H1 (cell line): ENCODE results near the gene GDPD4. TPM values are rescaled to one million over a fixed set of nuclear protein-coding genes. Genes with fewer than 3 reads are reported as not detected.
A peak's percentile ranks its signal among the peaks of the same experiment; 100 is the strongest.

Experiments used
- CTCF ChIA-PET: fragments of 300-600 bp; sonication (Branson Sonifier 250); formaldehyde crosslinking; loops from one replicate; lab custom pipeline; 2021; ENCODE audit not compliant: partially characterized antibody; lab: Charles Lee
- POLR2A ChIA-PET: fragments of 300-600 bp; sonication (Branson Sonifier 250); formaldehyde crosslinking; loops from one replicate; lab custom pipeline; 2021; ENCODE audit warnings: inconsistent platforms; ENCODE audit not compliant: partially characterized antibody; lab: Charles Lee
- DNase-seq, 2 experiments: peaks; one replicate each; pipeline versions ENCODE4 v3.0.0 to v3.0.0-alpha.2; 2010 to 2022; ENCODE audit warnings: low spot score in 2 of 2, low read depth in 1 of 2, mixed read lengths in 1 of 2
- FAIRE-seq: peaks from 2 replicates; lab custom pipeline; 2011; peaks lifted over from hg19 to GRCh38; lab: Jason Lieb, UNC
- H2AFZ ChIP-seq: 2 replicates; pipeline ENCODE4 v1.8.1; 2012; ENCODE audit warnings: low read length, inconsistent platforms
- H2AK5ac ChIP-seq: 2 replicates; pipeline ENCODE4 v1.6.1; 2013; ENCODE audit warnings: low read depth, low read length
- H2BK120ac ChIP-seq: replicated peaks from 2 replicates; pipeline ENCODE3; 2013; ENCODE audit warnings: low read depth, low read length, inconsistent platforms
- H2BK12ac ChIP-seq: 2 replicates; pipeline ENCODE4 v1.6.1; 2013; ENCODE audit warnings: low read depth, low read length
- H2BK15ac ChIP-seq: 2 replicates; pipeline ENCODE4 v1.6.1; 2013; ENCODE audit warnings: low read length
- H2BK20ac ChIP-seq: 2 replicates; pipeline ENCODE4 v1.6.1; 2013; ENCODE audit warnings: low read length
- H2BK5ac ChIP-seq: 2 replicates; pipeline ENCODE4 v1.6.1; 2013; ENCODE audit warnings: low read depth, low read length
- H3K14ac ChIP-seq: 2 replicates; pipeline ENCODE4 v1.6.1; 2013; ENCODE audit warnings: inconsistent platforms; ENCODE audit not compliant: insufficient read length
- H3K18ac ChIP-seq: 2 replicates; pipeline ENCODE4 v1.6.1; 2013; ENCODE audit warnings: low read length; ENCODE audit errors: extremely low read depth
- H3K23ac ChIP-seq: 2 replicates; pipeline ENCODE4 v1.6.1; 2013; ENCODE audit warnings: inconsistent platforms; ENCODE audit not compliant: insufficient read length
- H3K23me2 ChIP-seq: 2 replicates; pipeline ENCODE4 v1.6.1; 2013; ENCODE audit warnings: low read depth, low read length
- H3K27ac ChIP-seq: 2 replicates; pipeline ENCODE4 v1.6.1; 2011; ENCODE audit warnings: low read depth, low read length, inconsistent platforms
- H3K27me3 ChIP-seq, 4 experiments: replicated peaks in 1 of 4; 1 replicate in 1 of 4; 2 replicates in 3 of 4; pipeline versions ENCODE4 v1.6.1 to v1.8.1; 2011 to 2013; ENCODE audit warnings: low read length in 3 of 4, mild to moderate bottlenecking in 3 of 4, inconsistent platforms in 2 of 4, mixed read lengths in 2 of 4, moderate library complexity in 1 of 4; ENCODE audit not compliant: control insufficient read depth in 3 of 4, insufficient read depth in 3 of 4; ENCODE audit errors: extremely low read depth in 1 of 4
- H3K36me3 ChIP-seq, 4 experiments: 2 replicates each; pipeline versions ENCODE4 v1.6.1 to v1.8.1; 2011 to 2013; ENCODE audit warnings: mild to moderate bottlenecking in 4 of 4, low read length in 3 of 4, moderate library complexity in 2 of 4, control low read depth in 1 of 4, inconsistent platforms in 1 of 4; ENCODE audit not compliant: insufficient read depth in 4 of 4, control insufficient read depth in 2 of 4
- H3K4ac ChIP-seq: replicated peaks from 2 replicates; pipeline ENCODE3; 2013; ENCODE audit warnings: low read length, low read depth, mixed read lengths, inconsistent platforms; ENCODE audit not compliant: insufficient read length
- H3K4me1 ChIP-seq, 4 experiments: replicated peaks in 1 of 4; 1 replicate in 1 of 4; 2 replicates in 3 of 4; pipeline versions ENCODE4 v1.6.1 to v1.8.1; 2011 to 2013; ENCODE audit warnings: low read length in 3 of 4, inconsistent platforms in 2 of 4, mixed read lengths in 1 of 4; ENCODE audit not compliant: insufficient read depth in 4 of 4, control insufficient read depth in 3 of 4
- H3K4me2 ChIP-seq, 2 experiments: 2 replicates each; pipeline versions ENCODE4 v1.6.1 to v1.8.1; 2011 to 2013; ENCODE audit warnings: low read depth in 2 of 2, low read length in 2 of 2, control low read depth in 1 of 2, inconsistent platforms in 1 of 2, mild to moderate bottlenecking in 1 of 2; ENCODE audit not compliant: insufficient read depth in 1 of 2
- H3K4me3 ChIP-seq, 4 experiments: fragments of 200-600, 300-600 bp in 1 of 4; sonication (generic), shearing (Covaris generic), sonication (Bioruptor Twin) in 1 of 4; 2 replicates each; pipeline versions ENCODE4 v1.5.1 to v1.8.1; 2011 to 2016; ENCODE audit warnings: low read length in 4 of 4, low read depth in 3 of 4, control low read depth in 2 of 4, inconsistent platforms in 2 of 4, mild to moderate bottlenecking in 2 of 4, mixed read lengths in 1 of 4, moderate library complexity in 1 of 4; ENCODE audit not compliant: insufficient read depth in 2 of 4; ENCODE audit errors: extremely low read depth in 1 of 4
- H3K56ac ChIP-seq: replicated peaks from 2 replicates; pipeline ENCODE3; 2013; ENCODE audit warnings: low read depth, mild to moderate bottlenecking, mixed read lengths, low read length, inconsistent platforms; ENCODE audit not compliant: insufficient read length
- H3K79me1 ChIP-seq: 2 replicates; pipeline ENCODE4 v1.6.1; 2013; ENCODE audit warnings: low read depth, low read length, control low read depth
- H3K79me2 ChIP-seq, 2 experiments: 2 replicates each; pipeline versions ENCODE4 v1.6.1 to v1.8.1; 2012 to 2013; ENCODE audit warnings: low read length in 2 of 2, mild to moderate bottlenecking in 2 of 2, inconsistent platforms in 1 of 2; ENCODE audit not compliant: insufficient read depth in 2 of 2, control insufficient read depth in 1 of 2
- H3K9ac ChIP-seq, 4 experiments: replicated peaks in 1 of 4; 1 replicate in 1 of 4; 2 replicates in 3 of 4; pipeline versions ENCODE4 v1.6.1 to v1.8.1; 2011 to 2013; ENCODE audit warnings: low read depth in 3 of 4, low read length in 3 of 4, control low read depth in 2 of 4, mild to moderate bottlenecking in 2 of 4, moderate library complexity in 2 of 4, inconsistent platforms in 1 of 4; ENCODE audit errors: extremely low read depth in 1 of 4
- H3K9me3 ChIP-seq, 2 experiments: 2 replicates each; pipeline versions ENCODE4 v1.6.1 to v1.8.1; 2012 to 2013; ENCODE audit warnings: mild to moderate bottlenecking in 2 of 2, moderate library complexity in 2 of 2, control low read depth in 1 of 2, inconsistent platforms in 1 of 2, low read depth in 1 of 2, low read length in 1 of 2, mixed read lengths in 1 of 2; ENCODE audit not compliant: insufficient read depth in 2 of 2
- H4K20me1 ChIP-seq, 2 experiments: replicated peaks in 1 of 2; 2 replicates each; pipeline versions ENCODE3 to v1.8.1; 2011 to 2013; ENCODE audit warnings: inconsistent platforms in 2 of 2, low read length in 2 of 2, mild to moderate bottlenecking in 1 of 2; ENCODE audit not compliant: insufficient read depth in 2 of 2, control insufficient read depth in 1 of 2
- H4K5ac ChIP-seq: 2 replicates; pipeline ENCODE4 v1.6.1; 2013; ENCODE audit warnings: low read length, low read depth, mixed read lengths, inconsistent platforms; ENCODE audit not compliant: insufficient read length
- H4K8ac ChIP-seq: 2 replicates; pipeline ENCODE4 v1.8.0; 2013; ENCODE audit warnings: mild to moderate bottlenecking, moderate library complexity, low read length, inconsistent platforms; ENCODE audit not compliant: insufficient read depth; ENCODE audit errors: extremely low read depth
- H4K91ac ChIP-seq: replicated peaks from 2 replicates; pipeline ENCODE3; 2013; ENCODE audit warnings: low read length, mixed read lengths, inconsistent platforms; ENCODE audit not compliant: insufficient read length
- ASH2L ChIP-seq: fragments of 200-600, 300-600 bp; sonication (generic); IDR thresholded peaks from one replicate; pipeline ENCODE4 v1.7.1; 2017; ENCODE audit warnings: low read length
- JUND ChIP-seq: IDR thresholded peaks from 2 replicates; pipeline ENCODE4 v1.6.1; 2011; ENCODE audit warnings: mild to moderate bottlenecking, improper control_type of control experiment, low read length
- MAX ChIP-seq: IDR thresholded peaks from 2 replicates; pipeline ENCODE4 v1.6.1; 2012; ENCODE audit warnings: inconsistent platforms
- NANOG ChIP-seq: IDR thresholded peaks from 2 replicates; pipeline ENCODE4 v1.6.1; 2011; ENCODE audit warnings: low read length, low read depth, mild to moderate bottlenecking, inconsistent platforms; ENCODE audit not compliant: insufficient read depth, poor library complexity, severe bottlenecking
- SIRT6 ChIP-seq: IDR thresholded peaks from one replicate; pipeline ENCODE4 v1.7.1; 2012; ENCODE audit warnings: low read length, inconsistent platforms
- SP2 ChIP-seq: IDR thresholded peaks from 2 replicates; pipeline ENCODE4 v1.6.1; 2012; ENCODE audit warnings: mild to moderate bottlenecking, low read length, inconsistent platforms
- SP4 ChIP-seq: IDR thresholded peaks from 2 replicates; pipeline ENCODE4 v1.6.1; 2012; ENCODE audit warnings: low read length, inconsistent platforms
- whole genome bisulfite sequencing, 2 experiments: shearing (Covaris generic) in 1 of 2; methylation state at CpG; one replicate each; pipeline versions ENCODE4 v1.1.6 to v1.1.7; 2013 to 2015; ENCODE audit warnings: low lambda C conversion rate in 2 of 2, mixed read lengths in 2 of 2, inconsistent platforms in 1 of 2, low coverage in 1 of 2, missing lambda C conversion rate in 1 of 2; ENCODE audit not compliant: insufficient replicate concordance in 2 of 2, insufficient coverage in 1 of 2, insufficient read length in 1 of 2; ENCODE audit errors: extremely low coverage in 1 of 2, missing lambda C conversion rate in 1 of 2; 5-methylcytosine and 5-hydroxymethylcytosine counted together
- polyA plus RNA-seq, 7 experiments: library from polyadenylated mRNA; depleted of rRNA in 3 of 7; stranded (reverse) in 5 of 7; unstranded in 2 of 7; fragments of >200 nt in 5 of 7; fragments of 200-250 nt in 2 of 7; gene quantifications; 1 replicate in 5 of 7; 2 replicates in 1 of 7; 4 replicates in 1 of 7; pipeline versions ENCODE4 v1.2.1 to v1.2.3, GENCODE V29; 2011 to 2013; ENCODE audit warnings: missing spikeins in 2 of 7, mixed read lengths in 2 of 7
- total RNA-seq: library from RNA; stranded (reverse); fragmentation: NEBNext Ultra II Directional; extraction: Animal tissue kit (Norgen Biotek cat#: 25700); gene quantifications from 2 replicates; pipeline ENCODE4 v1.2.1, GENCODE V29; 2021

GDPD4 gene
- total and polyA plus RNA-seq, 2 of the 8 experiments (the other 6 are each of a cell fraction or from before 2014, with no cell fraction given): not detected

DNA sequence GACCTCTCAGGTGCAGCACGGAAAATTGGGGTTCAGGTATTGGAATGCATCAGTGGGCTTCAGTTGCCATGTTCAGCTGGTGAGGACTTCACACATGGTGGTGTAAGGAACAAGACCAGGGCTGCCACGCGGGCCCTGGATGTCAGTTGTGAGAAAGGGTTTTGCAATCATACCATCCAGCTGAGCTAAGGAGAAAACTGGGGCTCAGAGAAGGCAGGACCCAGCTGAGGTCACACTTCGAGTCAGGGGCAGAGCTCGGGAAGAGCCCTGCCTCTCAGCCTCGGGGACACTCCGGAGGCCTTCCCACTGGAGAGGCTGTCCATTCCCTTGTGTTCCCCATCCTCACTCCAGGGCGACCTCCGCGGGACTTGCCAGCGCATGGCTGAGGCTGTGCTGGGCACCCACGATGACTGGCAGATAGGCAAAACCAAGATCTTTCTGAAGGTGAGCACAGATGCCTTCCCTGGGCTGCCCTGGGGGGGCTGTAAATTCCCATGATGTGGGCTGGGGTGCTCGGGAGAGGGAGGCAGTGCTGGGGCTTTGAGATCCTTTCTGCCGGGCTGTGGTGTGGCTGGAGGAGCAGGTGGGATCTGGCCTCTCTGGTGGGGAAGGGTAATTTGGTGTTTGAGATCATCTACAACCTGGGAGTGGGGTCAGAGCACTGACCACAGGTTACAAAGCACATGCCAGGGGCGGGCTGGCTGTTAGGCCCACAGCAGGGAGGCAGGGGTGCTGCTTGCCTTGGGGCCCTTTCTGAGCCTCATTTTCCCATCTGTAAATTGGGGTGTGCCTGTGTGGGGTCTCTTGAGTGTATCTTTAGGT, 126.3 kb downstream of the GDPD4 start:
- H2BK5ac ChIP-seq: peak overlapping the region; percentile 93; the same call in 1 of the 2 replicates
- peak overlapping the region; percentile 43; the same call in 1 of the 2 replicates for H2AK5ac ChIP-seq
- H2BK12ac ChIP-seq: peak overlapping the region; percentile 95; the same call in 1 of the 2 replicates
- 79% methylated on average over 15 of the region's 15 CpGs; no CpG with 5 or more reads in 1 of the 2 experiments for WGBS, 2 experiments
- H3K23ac ChIP-seq: no peak overlapping the region
- no peak for FAIRE-seq
- peak overlapping the region; percentile 82 for H2BK120ac ChIP-seq
- POLR2A ChIA-PET: interaction anchor here (0.8 to 3.8 kb wide), 10 partner anchors 10 to 68 kb away, joined by 3 to 14 read pairs (median 4); no protein-coding TSS in a partner anchor
- no peak overlapping the region; the same call in 1 of the 2 replicates for H2AFZ ChIP-seq
- no peak overlapping the region for H3K56ac ChIP-seq
- H3K4ac ChIP-seq: peak overlapping the region; percentile 45
- no peaks in the 10 kb centered on the region for H3K79me1 ChIP-seq
- H4K5ac ChIP-seq: peak overlapping the region; percentile 31
- H3K36me3 ChIP-seq: no peaks in the 10 kb centered on the region
- peak overlapping the region; percentile 84; the same call in 1 of the 2 replicates for H2BK15ac ChIP-seq
- CTCF ChIA-PET: interaction anchor here (0.6 to 15.1 kb wide), 17 partner anchors 10 to 382 kb away, joined by 3 to 187 read pairs (median 5); partner anchors contain the start of gene MYO7A
- H3K4me1 ChIP-seq: peaks cover 20 to 57% (median 34%) of the 10 kb centered on the region in 4 experiments
- no peak overlapping the region for H3K14ac ChIP-seq
- no peaks in the 10 kb centered on the region for H3K9me3 ChIP-seq
- H2BK20ac ChIP-seq: peak overlapping the region; percentile 89; the same call in 1 of the 2 replicates
- H3K18ac ChIP-seq: peak overlapping the region; percentile 85
- peak overlapping the region; percentile 77 for H4K8ac ChIP-seq
- TF ChIP-seq SP4 (no peak), ASH2L (no peak), NANOG (no peak), SIRT6 (no peak), JUND (no peak), MAX (peak; percentile 20; the same call in 1 of the 2 replicates), SP2 (no peak)
- H3K27ac ChIP-seq: 0 out of 2 replicates have a peak overlapping the region, but pooled peaks have one; percentile 30
- DNase-seq: no peak
- H3K27me3 ChIP-seq: peaks cover 0 to 3% (median 0%) of the 10 kb centered on the region in 4 experiments; a peak in 1 of 7 replicates
- no peaks in the 10 kb centered on the region for H3K79me2 ChIP-seq
- peak overlapping the region; percentile 4 to 43; a peak in 2 of 4 replicates for H3K4me2 ChIP-seq
- H4K91ac ChIP-seq: peak overlapping the region; percentile 84
- no peak overlapping the region for H3K9ac ChIP-seq
- H4K20me1 ChIP-seq: no peaks in the 10 kb centered on the region
- H3K23me2 ChIP-seq: peaks cover 4% of the 10 kb centered on the region; the same call in 1 of the 2 replicates
- H3K4me3 ChIP-seq: no peak overlapping the region
